SK-N-SH (cell line): ENCODE data around the gene NRARP. TPM values are rescaled to one million over a fixed set of nuclear protein-coding genes. Genes with fewer than 3 reads are reported as not detected.

Experiments
- CTCF ChIA-PET: fragments of 300-600, 350-600 bp; formaldehyde crosslinking; extraction: SDS; loops from one replicate; lab custom pipeline; 2021; lab: Yijun Ruan, JAX
- POLR2A ChIA-PET: fragments of 350-600 bp; sonication (Branson Sonifier 250); formaldehyde crosslinking; extraction: SDS; loops from one replicate; lab custom pipeline; 2020; ENCODE audit warnings: antibody characterized with exemption, inconsistent platforms; lab: Yijun Ruan, JAX
- DNase-seq: peaks from one replicate; pipeline ENCODE4 v3.0.0; 2012
- H2AFZ ChIP-seq: fragments of 200-600 bp; sonication (generic); 2 replicates; pipeline ENCODE4 v1.8.1; 2016; ENCODE audit warnings: antibody characterized with exemption, mild to moderate bottlenecking, low read depth
- H3F3A ChIP-seq: fragments of 200-600 bp; sonication (generic); replicated peaks from 2 replicates; pipeline ENCODE3; 2016; ENCODE audit warnings: antibody characterized with exemption, mild to moderate bottlenecking; ENCODE audit not compliant: insufficient read depth
- H3K27ac ChIP-seq, 2 experiments: fragments of 200-500 bp in 1 of 2; fragments of 200-600 bp in 1 of 2; sonication (Bioruptor generic) in 1 of 2; sonication (generic), shearing (Covaris generic) in 1 of 2; 2 replicates each; pipeline versions ENCODE4 v1.5.1 to v1.6.1; 2014 to 2016; ENCODE audit warnings: low read depth in 2 of 2, inconsistent platforms in 1 of 2, low read length in 1 of 2, mild to moderate bottlenecking in 1 of 2, mixed read lengths in 1 of 2
- H3K27me3 ChIP-seq: fragments of 200-600 bp; sonication (generic), shearing (Covaris generic); 2 replicates; pipeline ENCODE4 v1.6.1; 2016; ENCODE audit warnings: mixed run types; ENCODE audit not compliant: insufficient read depth
- H3K36me3 ChIP-seq, 2 experiments: fragments of 200-500 bp in 1 of 2; fragments of 200-600 bp in 1 of 2; sonication (Bioruptor generic) in 1 of 2; sonication (generic) in 1 of 2; replicated peaks in 1 of 2; 2 replicates each; pipeline versions ENCODE3 to v1.5.1; 2014 to 2016; ENCODE audit warnings: low read length in 1 of 2, mild to moderate bottlenecking in 1 of 2; ENCODE audit not compliant: insufficient read depth in 2 of 2, control insufficient read depth in 1 of 2
- H3K4me1 ChIP-seq, 2 experiments: fragments of 200-500 bp in 1 of 2; fragments of 200-600 bp in 1 of 2; sonication (Bioruptor generic) in 1 of 2; sonication (generic), shearing (Covaris generic) in 1 of 2; 2 replicates each; pipeline versions ENCODE4 v1.5.1 to v1.6.1; 2014 to 2016; ENCODE audit warnings: low read depth in 1 of 2, low read length in 1 of 2, mixed run types in 1 of 2; ENCODE audit not compliant: insufficient read depth in 2 of 2, control insufficient read depth in 1 of 2
- H3K4me2 ChIP-seq: fragments of 200-600 bp; sonication (generic), shearing (Covaris generic); 2 replicates; pipeline ENCODE4 v1.6.1; 2017; ENCODE audit warnings: mixed run types
- H3K4me3 ChIP-seq, 2 experiments: fragments of 200-500 bp in 1 of 2; fragments of 200-600 bp in 1 of 2; sonication (Bioruptor generic) in 1 of 2; sonication (generic), shearing (Covaris generic) in 1 of 2; 2 replicates each; pipeline versions ENCODE4 v1.5.1 to v1.8.1; 2014 to 2016; ENCODE audit warnings: low read depth in 2 of 2, inconsistent platforms in 1 of 2, low read length in 1 of 2, mild to moderate bottlenecking in 1 of 2, mixed read lengths in 1 of 2, moderate library complexity in 1 of 2
- H3K79me2 ChIP-seq: fragments of 200-600 bp; sonication (generic); 2 replicates; pipeline ENCODE4 v1.8.1; 2017; ENCODE audit warnings: mild to moderate bottlenecking; ENCODE audit not compliant: insufficient read depth
- H3K9ac ChIP-seq: fragments of 200-600 bp; sonication (generic); 2 replicates; pipeline ENCODE4 v1.6.1; 2017; ENCODE audit warnings: mixed run types
- H3K9me2 ChIP-seq: fragments of 200-600 bp; sonication (generic); 2 replicates; pipeline ENCODE4 v1.6.1; 2017; ENCODE audit warnings: mixed run types
- H3K9me3 ChIP-seq: fragments of 200-600 bp; sonication (generic); 2 replicates; pipeline ENCODE4 v1.6.1; 2017; ENCODE audit warnings: mixed run types, mild to moderate bottlenecking, moderate library complexity
- H4K20me1 ChIP-seq: fragments of 200-600 bp; sonication (generic); 2 replicates; pipeline ENCODE4 v1.6.1; 2017; ENCODE audit warnings: mild to moderate bottlenecking, mixed run types; ENCODE audit not compliant: insufficient read depth
- CHD2 ChIP-seq: fragments of 150-350 bp; IDR thresholded peaks from 2 replicates; pipeline ENCODE4 v1.6.1; 2018; ENCODE audit warnings: low read length; ENCODE audit not compliant: partially characterized antibody
- CTCF ChIP-seq: fragments of 200-600 bp; sonication (generic); IDR thresholded peaks from 2 replicates; pipeline ENCODE4 v1.6.1; 2017; ENCODE audit warnings: antibody characterized with exemption, mild to moderate bottlenecking, moderate library complexity
- EP300 ChIP-seq, 2 experiments: IDR thresholded peaks; 2 replicates each; pipeline versions ENCODE4 v1.4.0 to v1.6.1; 2012; ENCODE audit warnings: borderline replicate concordance in 1 of 2, low read depth in 1 of 2, low read length in 1 of 2
- FOSL2 ChIP-seq: IDR thresholded peaks from 2 replicates; pipeline ENCODE4 v1.4.0; 2012; ENCODE audit warnings: low read depth, mild to moderate bottlenecking, moderate library complexity, borderline replicate concordance
- FOXM1 ChIP-seq: IDR thresholded peaks from 2 replicates; pipeline ENCODE4 v1.4.0; 2012; ENCODE audit warnings: low read depth, mild to moderate bottlenecking
- GABPA ChIP-seq: IDR thresholded peaks from 2 replicates; pipeline ENCODE4 v1.4.0; 2012; ENCODE audit warnings: low read depth, mild to moderate bottlenecking
- GATA2 ChIP-seq: sonication (generic); formaldehyde crosslinking; IDR thresholded peaks from 2 replicates; pipeline ENCODE4 v1.5.0; 2020; ENCODE audit warnings: mild to moderate bottlenecking, missing genetic modification reagents
- IRF3 ChIP-seq: fragments of 150-350 bp; IDR thresholded peaks from 2 replicates; pipeline ENCODE4 v1.6.1; 2016; ENCODE audit warnings: mild to moderate bottlenecking, low read depth, low read length
- MEF2A ChIP-seq: IDR thresholded peaks from 2 replicates; pipeline ENCODE4 v1.4.0; 2012; ENCODE audit warnings: low read depth, borderline replicate concordance
- MXI1 ChIP-seq: IDR thresholded peaks from 2 replicates; pipeline ENCODE4 v1.6.1; 2012; ENCODE audit warnings: mild to moderate bottlenecking, low read depth, low read length, improper control_type of control experiment
- RAD21 ChIP-seq: IDR thresholded peaks from 2 replicates; pipeline ENCODE4 v1.6.1; 2012; ENCODE audit warnings: mild to moderate bottlenecking, low read length
- RCOR1 ChIP-seq: fragments of 150-350 bp; IDR thresholded peaks from 2 replicates; pipeline ENCODE4 v1.6.1; 2017; ENCODE audit warnings: antibody characterized with exemption, low read length
- RFX5 ChIP-seq: IDR thresholded peaks from 2 replicates; pipeline ENCODE4 v1.6.1; 2012; ENCODE audit warnings: mild to moderate bottlenecking, improper control_type of control experiment, low read length
- RXRA ChIP-seq: IDR thresholded peaks from 2 replicates; pipeline ENCODE4 v1.4.0; 2012; ENCODE audit warnings: low read depth, mild to moderate bottlenecking, borderline replicate concordance
- SMC3 ChIP-seq: IDR thresholded peaks from 2 replicates; pipeline ENCODE4 v1.6.1; 2012; ENCODE audit warnings: low read depth, low read length, improper control_type of control experiment
- TCF12 ChIP-seq: IDR thresholded peaks from 2 replicates; pipeline ENCODE4 v1.4.0; 2012
- TEAD4 ChIP-seq: IDR thresholded peaks from 2 replicates; pipeline ENCODE4 v1.4.0; 2012; ENCODE audit warnings: mild to moderate bottlenecking, borderline replicate concordance; ENCODE audit not compliant: insufficient read depth
- USF2 ChIP-seq: fragments of 150-350 bp; IDR thresholded peaks from 2 replicates; pipeline ENCODE4 v1.6.1; 2017; ENCODE audit warnings: antibody characterized with exemption, low read length, low read depth, borderline replicate concordance
- YY1 ChIP-seq: IDR thresholded peaks from 2 replicates; pipeline ENCODE4 v1.4.0; 2012; ENCODE audit warnings: low read depth, mild to moderate bottlenecking
- WGBS: methylation state at CpG from one replicate; pipeline ENCODE4 v1.1.6; 2017; ENCODE audit warnings: low lambda C conversion rate; 5-methylcytosine and 5-hydroxymethylcytosine counted together
- polyA plus RNA-seq, 3 experiments: library from polyadenylated mRNA; depleted of rRNA; stranded (reverse); fragments of >200 nt; gene quantifications; 2 replicates each; pipeline ENCODE4 v1.2.3, GENCODE V29; 2012

The NRARP gene
- polyA plus RNA-seq, 1 of the 3 experiments (the other 2 are of a cell fraction): 3.9 TPM

GRCh38 chr9:137281345-137282116 is 20.5 kb downstream of the NRARP start:
- Histone ChIP-seq H3K4me3 (peak overlapping the region in 1 of 2 experiments; percentile 37; a peak in 2 of 4 replicates), H3K4me1 (peaks cover 0 to 8% of the 10 kb centered on the region in 2 experiments; a peak in 2 of 4 replicates), H3K27me3 (no peaks in the 10 kb centered on the region)
- WGBS: 61% methylated on average over 9 of the region's 39 CpGs
- CTCF ChIA-PET: interaction anchor here (0.7 to 1.9 kb wide), 6 partner anchors 21 to 256 kb away, joined by 3 to 8 read pairs (median 4); partner anchors contain the start of gene NRARP
- TF ChIP-seq MXI1: no peak
- no peak for TF ChIP-seq GATA2 (CRISPR knock-in tag)
- no peak for TF ChIP-seq RFX5
- TF ChIP-seq USF2: no peak
- TF ChIP-seq SMC3: no peak
- TF ChIP-seq, all 33 proteins: peak for 0
- Histone ChIP-seq H2AFZ (no peak overlapping the region), H3F3A (peaks cover 7% of the 10 kb centered on the region), H4K20me1 (no peaks in the 10 kb centered on the region), H3K9ac (no peak overlapping the region), H3K4me2 (peak overlapping the region; percentile 66; the same call in 1 of the 2 replicates), H3K36me3 (no peaks in the 10 kb centered on the region), H3K9me3 (no peaks in the 10 kb centered on the region), H3K27ac (no peak overlapping the region), H3K79me2 (no peaks in the 10 kb centered on the region), H3K9me2 (no peaks in the 10 kb centered on the region)
- POLR2A ChIA-PET: interaction anchor here (0.7 kb wide), 1 partner anchor 9 kb away, joined by 3 read pairs; no protein-coding TSS in a partner anchor
- peak; percentile 74 for DNase-seq

- no peaks in the 10 kb centered on the region for H4K20me1 ChIP-seq
- H3K27ac ChIP-seq: no peak overlapping the region
- H3F3A ChIP-seq: peaks cover 7% of the 10 kb centered on the region
- no peaks in the 10 kb centered on the region for H3K9me2 ChIP-seq
- H3K79me2 ChIP-seq: no peaks in the 10 kb centered on the region
- peaks cover 0 to 8% of the 10 kb centered on the region in 2 experiments; a peak in 2 of 4 replicates for H3K4me1 ChIP-seq
- H3K36me3 ChIP-seq: no peaks in the 10 kb centered on the region
- H2AFZ ChIP-seq: peak overlapping the region; percentile 51; the same call in 1 of the 2 replicates
- H3K27me3 ChIP-seq: no peaks in the 10 kb centered on the region
- DNase-seq: peak; percentile 92
- peak overlapping the region in 1 of 2 experiments; percentile 37; a peak in 3 of 4 replicates for H3K4me3 ChIP-seq
- 30% methylated on average over 50 of the region's 85 CpGs for WGBS
- POLR2A ChIA-PET: no interaction called here
- no peak overlapping the region for H3K9ac ChIP-seq
- H3K4me2 ChIP-seq: peak overlapping the region; percentile 66
- H3K9me3 ChIP-seq: no peaks in the 10 kb centered on the region
- CTCF ChIA-PET: interaction anchor here (0.8 to 1.9 kb wide), 5 partner anchors 13 to 142 kb away, joined by 3 to 8 read pairs (median 3); partner anchors contain the start of genes EXD3, NOXA1 and NRARP
- no peak for TF ChIP-seq FOXM1
- no peak for TF ChIP-seq RXRA
- TF ChIP-seq USF2: no peak
- TF ChIP-seq EP300 (IDR thresholded peaks at IDR 0.05; ENCODE audit: borderline replicate concordance in 1 of 2, low read depth in 1 of 2, low read length in 1 of 2): no peak
- no peak for TF ChIP-seq GATA2 (CRISPR knock-in tag)
- TF ChIP-seq MEF2A: no peak
- no peak for TF ChIP-seq GABPA
- TF ChIP-seq SMC3: peak; percentile 34; the same call in 1 of the 2 replicates
- TF ChIP-seq FOSL2: no peak
- TF ChIP-seq MXI1: no peak
- TF ChIP-seq YY1: no peak
- TF ChIP-seq CHD2: no peak
- peak; percentile 21 for TF ChIP-seq RAD21
- TF ChIP-seq RCOR1: no peak
- no peak for TF ChIP-seq TEAD4
- TF ChIP-seq IRF3: no peak
- peak; percentile 46 for TF ChIP-seq CTCF
- TF ChIP-seq TCF12: no peak
Measured at GRCh38 chr9:137280474-137281344, 21.4 kb downstream of the NRARP start.
